ENCODE data around the gene SIGLEC11. TPM values are rescaled to one million over a fixed set of nuclear protein-coding genes. Genes with fewer than 3 reads are reported as not detected.
A peak's percentile ranks its signal among the peaks of the same experiment; 100 is the strongest.

Gene SIGLEC11
- total RNA-seq, 1 donor from 2014 or later = not detected

DNA sequence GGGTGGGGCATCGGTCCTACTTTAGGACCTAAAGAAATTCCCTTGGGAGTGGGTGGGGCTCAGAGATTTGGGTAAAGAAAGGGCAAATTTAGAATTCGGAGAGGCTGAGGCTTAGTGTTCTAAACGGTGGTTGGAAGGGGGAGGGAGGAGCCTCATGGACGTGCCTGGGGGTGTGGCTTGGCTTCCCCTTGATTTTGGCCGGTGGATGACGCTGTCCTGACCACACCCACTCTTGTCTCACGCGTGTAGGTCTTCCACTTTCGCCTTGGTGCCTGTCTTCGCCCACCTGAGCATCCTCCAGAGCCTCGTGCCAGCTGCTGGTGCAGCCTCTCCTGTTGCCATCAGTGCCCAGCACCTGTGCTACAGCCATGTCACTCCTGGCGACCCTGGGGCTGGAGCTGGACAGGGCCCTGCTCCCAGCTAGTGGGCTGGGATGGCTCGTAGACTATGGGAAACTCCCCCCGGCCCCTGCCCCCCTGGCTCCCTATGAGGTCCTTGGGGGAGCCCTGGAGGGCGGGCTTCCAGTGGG, 30.4 kb downstream of the SIGLEC11 start:
- H3K4me1 ChIP-seq = peaks cover 9% of the 10 kb centered on the region
- peaks cover 9% of the 10 kb centered on the region for H3K27me3 Mint-ChIP-seq (ENCODE audit: insufficient read depth, low read depth)
- no peak overlapping the region for H3K27ac ChIP-seq
- peaks cover 37% of the 10 kb centered on the region for H3K79me2 ChIP-seq (ENCODE audit: low read depth)
- TF ChIP-seq, protein P1, sequence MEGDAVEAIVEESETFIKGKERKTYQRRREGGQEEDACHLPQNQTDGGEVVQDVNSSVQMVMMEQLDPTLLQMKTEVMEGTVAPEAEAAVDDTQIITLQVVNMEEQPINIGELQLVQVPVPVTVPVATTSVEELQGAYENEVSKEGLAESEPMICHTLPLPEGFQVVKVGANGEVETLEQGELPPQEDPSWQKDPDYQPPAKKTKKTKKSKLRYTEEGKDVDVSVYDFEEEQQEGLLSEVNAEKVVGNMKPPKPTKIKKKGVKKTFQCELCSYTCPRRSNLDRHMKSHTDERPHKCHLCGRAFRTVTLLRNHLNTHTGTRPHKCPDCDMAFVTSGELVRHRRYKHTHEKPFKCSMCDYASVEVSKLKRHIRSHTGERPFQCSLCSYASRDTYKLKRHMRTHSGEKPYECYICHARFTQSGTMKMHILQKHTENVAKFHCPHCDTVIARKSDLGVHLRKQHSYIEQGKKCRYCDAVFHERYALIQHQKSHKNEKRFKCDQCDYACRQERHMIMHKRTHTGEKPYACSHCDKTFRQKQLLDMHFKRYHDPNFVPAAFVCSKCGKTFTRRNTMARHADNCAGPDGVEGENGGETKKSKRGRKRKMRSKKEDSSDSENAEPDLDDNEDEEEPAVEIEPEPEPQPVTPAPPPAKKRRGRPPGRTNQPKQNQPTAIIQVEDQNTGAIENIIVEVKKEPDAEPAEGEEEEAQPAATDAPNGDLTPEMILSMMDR (IDR thresholded peaks at IDR 0.05) = no peak
- TF ChIP-seq EZH2 (IDR thresholded peaks at IDR 0.05) (no peak), EZH2phosphoT487 (IDR thresholded peaks at IDR 0.05) (no peak)
- no peaks in the 10 kb centered on the region for H3K36me3 ChIP-seq
- peaks cover 18% of the 10 kb centered on the region for H3K36me3 Mint-ChIP-seq
- peaks cover 21% of the 10 kb centered on the region for H4K20me1 ChIP-seq (ENCODE audit: low read depth)
- peak overlapping the region; percentile 76 for H3K4me3 ChIP-seq
- H3K4me3 Mint-ChIP-seq = peak overlapping the region; percentile 95
- H3K27me3 ChIP-seq = no peaks in the 10 kb centered on the region
- H3K4me1 Mint-ChIP-seq = peaks cover 25% of the 10 kb centered on the region
- peak overlapping the region; percentile 52 for H3K4me2 ChIP-seq
- peak overlapping the region; percentile 1 for H2AFZ ChIP-seq (replicated peaks)
- H3K9ac ChIP-seq = no peak overlapping the region
- DNase-seq (ENCODE audit: low spot score) = no peak
- H3K9me3 ChIP-seq (ENCODE audit: low read depth) = no peaks in the 10 kb centered on the region
- peak overlapping the region; percentile 100 for H3K27ac Mint-ChIP-seq
- H3K9me3 Mint-ChIP-seq = no peaks in the 10 kb centered on the region
- H3F3A ChIP-seq (ENCODE audit: low read depth) = peaks cover 26% of the 10 kb centered on the region

DNA sequence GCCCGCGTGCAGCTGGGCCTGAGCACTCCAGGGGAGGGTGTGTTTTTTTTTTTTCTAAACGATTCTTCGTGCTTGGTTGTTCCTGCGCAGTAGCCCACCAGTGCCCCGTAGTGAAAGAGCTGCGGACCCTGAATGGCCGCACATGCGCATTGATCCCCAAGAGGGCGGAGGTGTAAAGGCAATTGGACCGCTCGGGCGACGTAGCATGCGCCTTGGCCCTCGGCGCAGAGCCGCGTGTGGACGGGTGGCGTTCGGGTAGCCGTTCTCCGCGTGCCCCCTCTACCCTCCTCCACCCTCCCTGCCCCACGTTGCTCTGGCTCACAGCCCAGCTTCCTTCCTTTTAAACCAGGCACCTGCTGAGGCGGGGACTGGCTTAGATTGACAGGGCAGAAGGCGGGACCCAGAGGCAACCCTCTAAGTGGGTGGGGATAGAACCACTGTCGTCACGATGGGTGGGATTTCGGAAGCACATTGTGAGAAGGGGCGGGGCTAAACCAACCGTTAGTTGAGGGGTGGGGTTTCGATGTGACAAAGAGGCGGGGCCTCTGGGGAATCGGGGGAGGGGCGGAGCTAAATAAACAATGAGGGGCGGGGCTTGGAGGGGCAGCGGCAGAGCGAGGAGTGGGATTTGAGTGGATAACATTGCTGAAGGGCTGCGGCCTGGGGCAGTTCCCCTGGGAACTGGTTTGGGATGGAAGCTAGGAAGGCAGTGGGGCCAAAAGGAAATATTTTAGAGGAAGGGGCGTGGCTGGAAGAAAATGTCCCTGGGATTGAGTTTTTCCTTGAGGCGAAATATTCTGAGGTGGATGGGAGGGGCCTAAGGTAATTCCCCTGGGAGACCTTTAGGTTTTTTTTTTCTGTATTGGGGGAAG, 31.1 kb downstream of the SIGLEC11 start:
- H3K9me3 Mint-ChIP-seq = no peaks in the 10 kb centered on the region
- H3K79me2 ChIP-seq (ENCODE audit: low read depth) = peaks cover 44% of the 10 kb centered on the region
- no peaks in the 10 kb centered on the region for H3K36me3 ChIP-seq
- peaks cover 28% of the 10 kb centered on the region for H3K4me1 Mint-ChIP-seq
- H3F3A ChIP-seq (ENCODE audit: low read depth) = peaks cover 27% of the 10 kb centered on the region
- H3K9me3 ChIP-seq (ENCODE audit: low read depth) = no peaks in the 10 kb centered on the region
- peak overlapping the region; percentile 75 for H3K9ac ChIP-seq
- H4K20me1 ChIP-seq (ENCODE audit: low read depth) = peaks cover 28% of the 10 kb centered on the region
- peak; percentile 98 for DNase-seq (ENCODE audit: low spot score)
- TF ChIP-seq EZH2phosphoT487 (IDR thresholded peaks at IDR 0.05) (no peak), EZH2 (IDR thresholded peaks at IDR 0.05) (no peak)
- TF ChIP-seq, protein P1 (IDR thresholded peaks at IDR 0.05) = no peak
- H3K4me1 ChIP-seq = peaks cover 9% of the 10 kb centered on the region
- peak overlapping the region; percentile 95 for H3K4me3 Mint-ChIP-seq
- peak overlapping the region; percentile 76 for H3K4me3 ChIP-seq
- H2AFZ ChIP-seq (replicated peaks) = peak overlapping the region; percentile 79
- H3K36me3 Mint-ChIP-seq = peaks cover 18% of the 10 kb centered on the region
- no peaks in the 10 kb centered on the region for H3K27me3 ChIP-seq
- H3K27ac Mint-ChIP-seq = peak overlapping the region; percentile 100
- peaks cover 11% of the 10 kb centered on the region for H3K27me3 Mint-ChIP-seq (ENCODE audit: insufficient read depth, low read depth)
- peak overlapping the region; percentile 87 for H3K27ac ChIP-seq
- H3K4me2 ChIP-seq = peak overlapping the region; percentile 94

DNA sequence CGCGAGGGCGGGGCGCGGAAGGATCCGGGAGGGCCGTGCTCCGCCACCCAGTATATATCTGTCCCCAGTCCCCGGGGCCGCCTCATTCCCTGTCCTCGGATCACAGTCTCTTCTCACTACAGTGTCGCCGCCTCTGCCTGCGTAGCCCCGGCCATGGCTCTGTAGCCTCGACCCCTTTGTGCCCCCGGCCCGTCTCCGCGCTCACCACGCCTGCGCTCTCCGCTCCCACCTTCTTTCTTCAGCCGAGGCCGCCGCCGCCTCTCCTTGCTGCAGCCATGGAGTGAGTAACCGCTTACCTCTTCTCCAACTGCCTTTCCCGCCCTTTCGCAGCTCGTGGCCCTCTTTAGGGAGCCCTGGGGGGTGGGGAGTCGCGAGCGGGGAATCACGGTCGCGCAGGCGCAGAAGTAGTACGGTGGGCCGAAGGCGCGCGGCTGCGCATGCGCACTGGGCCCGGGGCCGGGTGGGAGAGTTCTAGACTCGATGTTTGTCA, 31.8 kb downstream of the SIGLEC11 start, which contains the start of the genes ATF5 and NUP62:
Gene ATF5 (plus strand): TSS at position 85 of the 490 bp plus-strand sequence. CDS start 1,646 bp downstream, outside the sequence.
Gene NUP62 (minus strand): TSS at position 384 of the 490 bp plus-strand sequence. CDS start 19,697 bp downstream, outside the sequence.
- H3K4me3 Mint-ChIP-seq = peak within 1 kb of the TSS; percentile 95
- Histone ChIP-seq H3K27ac (peak within 1 kb of the TSS; percentile 87), H3K9ac (peak within 1 kb of the TSS; percentile 75), H3K4me3 (peak within 1 kb of the TSS; percentile 76), H3K79me2 (ENCODE audit: low read depth) (peaks cover 51% of the 10 kb centered on the region), H3K4me1 (peaks cover 9% of the 10 kb centered on the region), H3K9me3 (ENCODE audit: low read depth) (no peaks in the 10 kb centered on the region), H4K20me1 (ENCODE audit: low read depth) (peaks cover 34% of the 10 kb centered on the region), H2AFZ (replicated peaks) (peak within 1 kb of the TSS; percentile 79), H3K36me3 (no peaks in the 10 kb centered on the region), H3K27me3 (no peaks in the 10 kb centered on the region), H3F3A (ENCODE audit: low read depth) (peaks cover 27% of the 10 kb centered on the region), H3K4me2 (peak within 1 kb of the TSS; percentile 94)
- DNase-seq (ENCODE audit: low spot score) = peak; percentile 93
- H3K27me3 Mint-ChIP-seq (ENCODE audit: insufficient read depth, low read depth) = peaks cover 15% of the 10 kb centered on the region
- TF ChIP-seq EZH2phosphoT487 (IDR thresholded peaks at IDR 0.05) (no peak), EZH2 (IDR thresholded peaks at IDR 0.05) (no peak)
- TF ChIP-seq, protein P1 (IDR thresholded peaks at IDR 0.05) = no peak
- H3K27ac Mint-ChIP-seq = peak within 1 kb of the TSS; percentile 100
- peaks cover 28% of the 10 kb centered on the region for H3K4me1 Mint-ChIP-seq
- H3K9me3 Mint-ChIP-seq = no peaks in the 10 kb centered on the region
- peaks cover 18% of the 10 kb centered on the region for H3K36me3 Mint-ChIP-seq
